ENCODE data around the gene CHST8. TPM values are rescaled to one million over a fixed set of nuclear protein-coding genes. Genes with fewer than 3 reads are reported as not detected.

CHST8 gene
- total and polyA plus RNA-seq, 2 donors: 0.23 to 0.47 TPM

DNA sequence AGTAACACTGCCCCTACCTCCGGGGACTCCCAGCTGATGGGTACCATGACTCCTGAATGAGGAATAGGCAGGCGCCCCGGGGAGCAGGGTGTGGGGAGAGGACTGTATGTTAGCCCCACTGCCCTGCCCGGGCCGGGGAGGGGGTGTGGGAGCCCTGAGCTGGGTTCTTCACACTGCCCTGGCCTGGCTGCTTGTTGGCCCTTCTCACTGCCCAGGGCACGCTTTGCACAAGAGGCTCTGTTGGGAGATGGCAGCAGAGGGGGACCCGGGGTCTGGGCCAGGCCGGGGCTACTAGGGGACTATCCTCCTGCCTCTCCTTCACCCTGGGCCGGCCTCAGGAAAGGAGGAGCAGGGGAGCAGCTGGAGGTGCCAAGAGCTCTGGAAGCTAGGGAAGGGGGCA, 155.6 kb downstream of the CHST8 start:
- no peaks in the 10 kb centered on the region for H3K9me3 ChIP-seq (ENCODE audit: control insufficient read depth in 2 of 2, insufficient read depth in 1 of 2, low read length in 1 of 2)
- WGBS: 91% methylated on average over 9 of the region's 9 CpGs
- H3K36me3 ChIP-seq (ENCODE audit: control insufficient read depth in 2 of 2, insufficient read depth in 2 of 2, low read length in 1 of 2): no peaks in the 10 kb centered on the region
- no peak overlapping the region for H3K4me3 ChIP-seq (ENCODE audit: low read length in 2 of 2)
- peaks cover 10 to 17% of the 10 kb centered on the region in 2 donors for H3K27me3 ChIP-seq (ENCODE audit: control insufficient read depth in 2 of 2, insufficient read depth in 1 of 2, low read length in 1 of 2)
- no peak overlapping the region for H3K27ac ChIP-seq (ENCODE audit: low read depth in 1 of 2, low read length in 1 of 2)
- H3K4me1 ChIP-seq (ENCODE audit: control insufficient read depth in 2 of 2, insufficient read depth in 2 of 2, low read length in 2 of 2): no peaks in the 10 kb centered on the region
- no peak for DNase-seq (ENCODE audit: low read depth in 6 of 9, low spot score in 9 of 9)

GRCh38 chr19:33777753-33778088, 156.0 kb downstream of the CHST8 start:
- 52% methylated on average over 17 of the region's 17 CpGs for WGBS
- H3K27me3 ChIP-seq (ENCODE audit: control insufficient read depth in 2 of 2, insufficient read depth in 1 of 2, low read length in 1 of 2): peaks cover 10 to 17% of the 10 kb centered on the region in 2 donors

DNA sequence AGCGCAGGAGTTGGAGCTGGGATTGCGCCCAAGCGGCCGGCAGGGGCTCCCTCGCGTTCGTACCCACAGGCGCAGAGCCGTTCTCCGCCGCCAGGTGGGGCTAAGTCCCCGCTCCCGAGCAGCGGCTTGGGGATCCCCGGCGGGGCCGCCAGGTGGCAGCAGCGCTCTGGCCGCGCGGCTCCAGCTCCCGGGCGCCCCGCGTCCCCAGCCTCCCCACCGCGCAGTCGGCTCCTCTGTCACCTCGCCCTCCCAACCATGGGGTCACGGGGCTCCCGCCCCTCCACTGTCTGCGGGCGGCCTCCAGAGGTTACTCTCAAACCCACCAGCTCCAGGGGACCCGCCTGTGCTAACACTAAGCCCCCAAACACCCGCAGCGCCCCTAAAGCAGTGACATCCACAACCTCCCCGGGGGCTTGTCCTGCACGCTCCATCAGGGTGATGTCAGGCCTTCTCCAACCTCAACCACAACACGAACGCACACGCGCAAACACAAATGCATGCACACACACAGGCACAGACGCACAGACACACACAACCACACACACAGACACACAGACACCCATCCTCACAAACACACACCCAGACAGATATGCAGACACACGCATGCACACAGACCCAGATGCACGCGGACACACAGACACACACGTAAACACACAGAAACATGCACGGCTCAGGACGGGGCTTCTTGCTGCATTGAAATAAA, 156.5 kb downstream of the CHST8 start:
- no peak overlapping the region for H3K27ac ChIP-seq (ENCODE audit: low read depth in 1 of 2, low read length in 1 of 2)
- H3K4me3 ChIP-seq (ENCODE audit: low read length in 2 of 2): no peak overlapping the region
- no peaks in the 10 kb centered on the region for H3K9me3 ChIP-seq (ENCODE audit: control insufficient read depth in 2 of 2, insufficient read depth in 1 of 2, low read length in 1 of 2)
- H3K36me3 ChIP-seq (ENCODE audit: control insufficient read depth in 2 of 2, insufficient read depth in 2 of 2, low read length in 1 of 2): no peaks in the 10 kb centered on the region
- H3K4me1 ChIP-seq (ENCODE audit: control insufficient read depth in 2 of 2, insufficient read depth in 2 of 2, low read length in 2 of 2): no peaks in the 10 kb centered on the region
- H3K27me3 ChIP-seq (ENCODE audit: control insufficient read depth in 2 of 2, insufficient read depth in 1 of 2, low read length in 1 of 2): peaks cover 10 to 17% of the 10 kb centered on the region in 2 donors
- DNase-seq (ENCODE audit: low read depth in 6 of 9, low spot score in 9 of 9): peak in 8 of 9 donors; percentile 48 to 86 (median 64)
- WGBS: 22% methylated on average over 49 of the region's 49 CpGs

More at GRCh38 chr19:33777753-33778088, 156.0 kb downstream of the CHST8 start:
- no peaks in the 10 kb centered on the region for H3K36me3 ChIP-seq (ENCODE audit: control insufficient read depth in 2 of 2, insufficient read depth in 2 of 2, low read length in 1 of 2)
- no peaks in the 10 kb centered on the region for H3K4me1 ChIP-seq (ENCODE audit: control insufficient read depth in 2 of 2, insufficient read depth in 2 of 2, low read length in 2 of 2)
- no peaks in the 10 kb centered on the region for H3K9me3 ChIP-seq (ENCODE audit: control insufficient read depth in 2 of 2, insufficient read depth in 1 of 2, low read length in 1 of 2)
- no peak overlapping the region for H3K4me3 ChIP-seq (ENCODE audit: low read length in 2 of 2)
- no peak overlapping the region for H3K27ac ChIP-seq (ENCODE audit: low read depth in 1 of 2, low read length in 1 of 2)
- DNase-seq (ENCODE audit: low read depth in 6 of 9, low spot score in 9 of 9): no peak

DNA sequence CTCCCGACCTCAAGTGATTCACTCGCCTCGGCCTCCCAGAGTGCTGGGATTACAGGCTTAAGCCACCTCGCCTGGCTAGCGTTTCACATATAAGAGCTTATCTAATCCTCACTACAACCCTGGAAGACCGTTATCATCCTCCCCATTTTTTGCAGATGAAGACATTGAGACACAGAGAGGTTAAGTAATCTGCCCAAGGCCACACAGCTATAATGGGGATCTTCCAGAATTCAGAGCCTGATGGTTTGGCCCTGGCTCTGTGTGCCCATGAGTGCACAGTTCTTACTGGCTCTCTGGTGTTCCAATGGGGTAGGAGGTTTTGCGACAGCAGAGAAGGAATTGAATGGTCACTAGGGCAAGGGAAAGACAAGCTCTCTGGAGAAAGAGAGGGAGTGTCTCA, 158.1 kb downstream of the CHST8 start:
- Histone ChIP-seq H3K4me3 (ENCODE audit: low read length in 2 of 2) (no peak overlapping the region), H3K36me3 (ENCODE audit: control insufficient read depth in 2 of 2, insufficient read depth in 2 of 2, low read length in 1 of 2) (no peaks in the 10 kb centered on the region), H3K27me3 (ENCODE audit: control insufficient read depth in 2 of 2, insufficient read depth in 1 of 2, low read length in 1 of 2) (peaks cover 10 to 17% of the 10 kb centered on the region in 2 donors), H3K4me1 (ENCODE audit: control insufficient read depth in 2 of 2, insufficient read depth in 2 of 2, low read length in 2 of 2) (no peaks in the 10 kb centered on the region), H3K9me3 (ENCODE audit: control insufficient read depth in 2 of 2, insufficient read depth in 1 of 2, low read length in 1 of 2) (no peaks in the 10 kb centered on the region), H3K27ac (ENCODE audit: low read depth in 1 of 2, low read length in 1 of 2) (no peak overlapping the region)
- 93% methylated on average over 7 of the region's 7 CpGs for WGBS
- DNase-seq (ENCODE audit: low read depth in 6 of 9, low spot score in 9 of 9): no peak

- no peaks in the 10 kb centered on the region for H3K4me1 ChIP-seq (ENCODE audit: control insufficient read depth in 2 of 2, insufficient read depth in 2 of 2, low read length in 2 of 2)
- 32% methylated on average over 6 of the region's 6 CpGs for WGBS
- H3K36me3 ChIP-seq (ENCODE audit: control insufficient read depth in 2 of 2, insufficient read depth in 2 of 2, low read length in 1 of 2): no peaks in the 10 kb centered on the region
- H3K27me3 ChIP-seq (ENCODE audit: control insufficient read depth in 2 of 2, insufficient read depth in 1 of 2, low read length in 1 of 2): peaks cover 10 to 17% of the 10 kb centered on the region in 2 donors
- H3K27ac ChIP-seq (ENCODE audit: low read depth in 1 of 2, low read length in 1 of 2): no peak overlapping the region
- no peak for DNase-seq (ENCODE audit: low read depth in 6 of 9, low spot score in 9 of 9)
- no peak overlapping the region for H3K4me3 ChIP-seq (ENCODE audit: low read length in 2 of 2)
- no peaks in the 10 kb centered on the region for H3K9me3 ChIP-seq (ENCODE audit: control insufficient read depth in 2 of 2, insufficient read depth in 1 of 2, low read length in 1 of 2)
Observed at GRCh38 chr19:33780251-33780650, 158.5 kb downstream of the CHST8 start.

GRCh38 chr19:33780746-33781145, 159.0 kb downstream of the CHST8 start:
- 85% methylated on average over 12 of the region's 12 CpGs for WGBS
- H3K36me3 ChIP-seq (ENCODE audit: control insufficient read depth in 2 of 2, insufficient read depth in 2 of 2, low read length in 1 of 2): no peaks in the 10 kb centered on the region
- DNase-seq (ENCODE audit: low read depth in 6 of 9, low spot score in 9 of 9): no peak
- H3K27ac ChIP-seq (ENCODE audit: low read depth in 1 of 2, low read length in 1 of 2): no peak overlapping the region
- H3K4me1 ChIP-seq (ENCODE audit: control insufficient read depth in 2 of 2, insufficient read depth in 2 of 2, low read length in 2 of 2): no peaks in the 10 kb centered on the region
- H3K27me3 ChIP-seq (ENCODE audit: control insufficient read depth in 2 of 2, insufficient read depth in 1 of 2, low read length in 1 of 2): peaks cover 10 to 17% of the 10 kb centered on the region in 2 donors
- H3K4me3 ChIP-seq (ENCODE audit: low read length in 2 of 2): no peak overlapping the region
- H3K9me3 ChIP-seq (ENCODE audit: control insufficient read depth in 2 of 2, insufficient read depth in 1 of 2, low read length in 1 of 2): no peaks in the 10 kb centered on the region

GRCh38 chr19:33781415-33781935, 159.7 kb downstream of the CHST8 start:
- H3K4me1 ChIP-seq (ENCODE audit: control insufficient read depth in 2 of 2, insufficient read depth in 2 of 2, low read length in 2 of 2): no peaks in the 10 kb centered on the region
- DNase-seq (ENCODE audit: low read depth in 6 of 9, low spot score in 9 of 9): no peak
- H3K27ac ChIP-seq (ENCODE audit: low read depth in 1 of 2, low read length in 1 of 2): no peak overlapping the region
- H3K4me3 ChIP-seq (ENCODE audit: low read length in 2 of 2): no peak overlapping the region
- no peaks in the 10 kb centered on the region for H3K36me3 ChIP-seq (ENCODE audit: control insufficient read depth in 2 of 2, insufficient read depth in 2 of 2, low read length in 1 of 2)
- H3K9me3 ChIP-seq (ENCODE audit: control insufficient read depth in 2 of 2, insufficient read depth in 1 of 2, low read length in 1 of 2): no peaks in the 10 kb centered on the region
- 94% methylated on average over 15 of the region's 15 CpGs for WGBS
- H3K27me3 ChIP-seq (ENCODE audit: control insufficient read depth in 2 of 2, insufficient read depth in 1 of 2, low read length in 1 of 2): peaks cover 10 to 17% of the 10 kb centered on the region in 2 donors

DNA sequence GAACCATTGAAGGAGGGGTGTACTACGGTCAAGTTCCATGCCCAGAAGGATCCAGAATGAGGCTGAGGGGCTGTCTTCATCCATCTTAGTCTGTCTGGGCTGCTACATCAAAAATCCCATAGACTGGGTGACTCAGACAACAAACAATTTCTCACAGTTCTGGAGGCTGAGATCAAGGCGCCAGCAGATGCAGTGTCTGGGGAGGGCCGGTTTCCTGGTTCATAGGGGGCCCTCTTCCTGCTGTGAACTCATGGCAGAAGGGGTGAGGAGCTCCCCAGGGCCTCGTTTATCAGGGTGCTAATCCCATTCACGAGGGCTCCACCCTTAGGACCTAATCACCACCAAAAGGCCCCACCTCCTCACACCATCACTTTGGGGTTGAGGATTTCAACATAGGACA, 160.2 kb downstream of the CHST8 start:
- Histone ChIP-seq H3K9me3 (ENCODE audit: control insufficient read depth in 2 of 2, insufficient read depth in 1 of 2, low read length in 1 of 2) (no peaks in the 10 kb centered on the region), H3K27me3 (ENCODE audit: control insufficient read depth in 2 of 2, insufficient read depth in 1 of 2, low read length in 1 of 2) (peaks cover 10 to 17% of the 10 kb centered on the region in 2 donors)

GRCh38 chr19:33784432-33784831, 162.7 kb downstream of the CHST8 start:
- DNase-seq (ENCODE audit: low read depth in 6 of 9, low spot score in 9 of 9): no peak
- no peak overlapping the region for H3K27ac ChIP-seq (ENCODE audit: low read depth in 1 of 2, low read length in 1 of 2)
- WGBS: 87% methylated on average over 5 of the region's 5 CpGs
- no peaks in the 10 kb centered on the region for H3K36me3 ChIP-seq (ENCODE audit: control insufficient read depth in 2 of 2, insufficient read depth in 2 of 2, low read length in 1 of 2)
- no peaks in the 10 kb centered on the region for H3K4me1 ChIP-seq (ENCODE audit: control insufficient read depth in 2 of 2, insufficient read depth in 2 of 2, low read length in 2 of 2)
- H3K27me3 ChIP-seq (ENCODE audit: control insufficient read depth in 2 of 2, insufficient read depth in 1 of 2, low read length in 1 of 2): peaks cover 0 to 3% of the 10 kb centered on the region in 2 donors
- no peak overlapping the region for H3K4me3 ChIP-seq (ENCODE audit: low read length in 2 of 2)
- H3K9me3 ChIP-seq (ENCODE audit: control insufficient read depth in 2 of 2, insufficient read depth in 1 of 2, low read length in 1 of 2): no peaks in the 10 kb centered on the region

More for the DNA sequence above, 160.2 kb downstream of the CHST8 start:
- Histone ChIP-seq H3K4me1 (ENCODE audit: control insufficient read depth in 2 of 2, insufficient read depth in 2 of 2, low read length in 2 of 2) (no peaks in the 10 kb centered on the region), H3K36me3 (ENCODE audit: control insufficient read depth in 2 of 2, insufficient read depth in 2 of 2, low read length in 1 of 2) (no peaks in the 10 kb centered on the region), H3K4me3 (ENCODE audit: low read length in 2 of 2) (no peak overlapping the region), H3K27ac (ENCODE audit: low read depth in 1 of 2, low read length in 1 of 2) (no peak overlapping the region)
- 82% methylated on average over 5 of the region's 5 CpGs for WGBS
- DNase-seq (ENCODE audit: low read depth in 6 of 9, low spot score in 9 of 9): no peak
